ENCODE measurements around the gene TMEM184C. TPM values are rescaled to one million over a fixed set of nuclear protein-coding genes. Genes with fewer than 3 reads are reported as not detected.

Gene TMEM184C
- 46.6 and 48.4 TPM in 2 replicates for polyA plus RNA-seq

GRCh38 chr4:147617173-147617840 is at the start of gene TMEM184C:
Gene TMEM184C (plus strand): TSS chr4:147617397. CDS start chr4:147617957, 560 bp downstream.

GRCh38 chr4:147683717-147684700 is 66.8 kb downstream of the TMEM184C start, which contains the start of gene PRMT9:
Gene PRMT9 (minus strand): TSS chr4:147684163. CDS start chr4:147683987, 176 bp downstream.

Other genes with a start within 250 kb of the TMEM184C start
- 0.76 and 0.83 TPM in 2 replicates for gene EDNRA, start 136.3 kb upstream of the TMEM184C start, polyA plus RNA-seq
- gene PRMT9, start 66.8 kb downstream of the TMEM184C start, polyA plus RNA-seq: 4.4 and 14.3 TPM in 2 replicates
- gene ARHGAP10, start 114.7 kb downstream of the TMEM184C start, polyA plus RNA-seq: 1.6 and 2.2 TPM in 2 replicates